ENCODE data around the gene HP1BP3. TPM values are rescaled to one million over a fixed set of nuclear protein-coding genes. Genes with fewer than 3 reads are reported as not detected.

HP1BP3 gene
- total RNA-seq, 6 experiments from 2014 or later: 171 to 207 (median 200) TPM

GRCh38 chr1:20726932-20727745 is 60.0 kb downstream of the HP1BP3 start:
- H3K27me3 Mint-ChIP-seq (ENCODE audit: insufficient read depth): peaks cover 5% of the 10 kb centered on the region

DNA sequence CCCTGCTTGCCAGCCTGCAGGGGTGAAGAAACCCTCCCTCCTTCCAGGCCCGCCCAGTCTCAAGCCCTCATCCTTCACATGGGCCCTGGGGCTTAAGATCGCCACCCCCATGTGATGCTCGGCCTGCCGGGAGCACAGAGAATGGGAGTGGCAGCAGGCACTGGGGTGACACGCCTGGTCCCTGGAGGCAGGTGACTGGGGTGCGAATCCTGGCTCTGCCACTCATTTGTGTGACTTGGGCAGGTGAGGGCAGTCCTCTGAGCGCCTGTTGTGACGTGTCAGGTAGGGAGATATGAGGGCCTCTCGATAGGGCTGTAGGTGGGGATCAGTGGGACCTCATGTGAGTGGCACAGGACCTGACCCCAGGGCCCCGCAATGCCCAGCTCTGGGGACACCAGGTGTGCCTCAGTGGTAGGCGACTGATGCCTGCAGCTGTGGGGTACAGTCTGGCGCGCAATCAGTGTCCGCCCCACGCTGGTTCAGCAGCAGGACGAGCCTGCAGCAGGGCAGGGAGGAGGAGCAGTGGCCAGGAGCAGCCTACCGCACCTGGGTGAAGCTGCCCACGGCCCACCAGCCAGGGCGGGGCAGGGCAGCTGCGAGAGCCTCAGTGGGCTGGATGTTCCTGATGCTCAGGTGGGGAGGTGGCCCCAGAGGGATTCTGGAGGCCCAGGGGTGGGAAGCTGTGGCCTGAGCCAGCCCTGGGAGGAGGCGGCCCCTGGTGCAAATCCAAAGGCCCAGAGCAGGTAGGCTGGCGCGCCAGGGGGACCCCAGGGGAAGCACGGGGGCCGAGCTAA is 60.8 kb downstream of the HP1BP3 start:
- no peak overlapping the region for H3K27ac Mint-ChIP-seq
- H3K4me1 Mint-ChIP-seq (ENCODE audit: low read depth): peaks cover 21% of the 10 kb centered on the region
- peaks cover 13% of the 10 kb centered on the region for H3K36me3 Mint-ChIP-seq (ENCODE audit: low read depth)
- H3K9me3 Mint-ChIP-seq: peaks cover 6% of the 10 kb centered on the region
- H3K27me3 Mint-ChIP-seq (ENCODE audit: insufficient read depth): peaks cover 3% of the 10 kb centered on the region
- H3K4me3 Mint-ChIP-seq: no peak overlapping the region
- no peak for DNase-seq
- TF ChIP-seq, protein P1, sequence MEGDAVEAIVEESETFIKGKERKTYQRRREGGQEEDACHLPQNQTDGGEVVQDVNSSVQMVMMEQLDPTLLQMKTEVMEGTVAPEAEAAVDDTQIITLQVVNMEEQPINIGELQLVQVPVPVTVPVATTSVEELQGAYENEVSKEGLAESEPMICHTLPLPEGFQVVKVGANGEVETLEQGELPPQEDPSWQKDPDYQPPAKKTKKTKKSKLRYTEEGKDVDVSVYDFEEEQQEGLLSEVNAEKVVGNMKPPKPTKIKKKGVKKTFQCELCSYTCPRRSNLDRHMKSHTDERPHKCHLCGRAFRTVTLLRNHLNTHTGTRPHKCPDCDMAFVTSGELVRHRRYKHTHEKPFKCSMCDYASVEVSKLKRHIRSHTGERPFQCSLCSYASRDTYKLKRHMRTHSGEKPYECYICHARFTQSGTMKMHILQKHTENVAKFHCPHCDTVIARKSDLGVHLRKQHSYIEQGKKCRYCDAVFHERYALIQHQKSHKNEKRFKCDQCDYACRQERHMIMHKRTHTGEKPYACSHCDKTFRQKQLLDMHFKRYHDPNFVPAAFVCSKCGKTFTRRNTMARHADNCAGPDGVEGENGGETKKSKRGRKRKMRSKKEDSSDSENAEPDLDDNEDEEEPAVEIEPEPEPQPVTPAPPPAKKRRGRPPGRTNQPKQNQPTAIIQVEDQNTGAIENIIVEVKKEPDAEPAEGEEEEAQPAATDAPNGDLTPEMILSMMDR (IDR thresholded peaks at IDR 0.05): no peak

More at GRCh38 chr1:20726932-20727745, 60.0 kb downstream of the HP1BP3 start:
- TF ChIP-seq, protein P1 (IDR thresholded peaks at IDR 0.05): no peak
- Mint-ChIP-seq H3K4me1 (ENCODE audit: low read depth) (peaks cover 21% of the 10 kb centered on the region), H3K9me3 (peaks cover 6% of the 10 kb centered on the region), H3K4me3 (no peak overlapping the region), H3K36me3 (ENCODE audit: low read depth) (peaks cover 12% of the 10 kb centered on the region), H3K27ac (no peak overlapping the region)
- DNase-seq: no peak

DNA sequence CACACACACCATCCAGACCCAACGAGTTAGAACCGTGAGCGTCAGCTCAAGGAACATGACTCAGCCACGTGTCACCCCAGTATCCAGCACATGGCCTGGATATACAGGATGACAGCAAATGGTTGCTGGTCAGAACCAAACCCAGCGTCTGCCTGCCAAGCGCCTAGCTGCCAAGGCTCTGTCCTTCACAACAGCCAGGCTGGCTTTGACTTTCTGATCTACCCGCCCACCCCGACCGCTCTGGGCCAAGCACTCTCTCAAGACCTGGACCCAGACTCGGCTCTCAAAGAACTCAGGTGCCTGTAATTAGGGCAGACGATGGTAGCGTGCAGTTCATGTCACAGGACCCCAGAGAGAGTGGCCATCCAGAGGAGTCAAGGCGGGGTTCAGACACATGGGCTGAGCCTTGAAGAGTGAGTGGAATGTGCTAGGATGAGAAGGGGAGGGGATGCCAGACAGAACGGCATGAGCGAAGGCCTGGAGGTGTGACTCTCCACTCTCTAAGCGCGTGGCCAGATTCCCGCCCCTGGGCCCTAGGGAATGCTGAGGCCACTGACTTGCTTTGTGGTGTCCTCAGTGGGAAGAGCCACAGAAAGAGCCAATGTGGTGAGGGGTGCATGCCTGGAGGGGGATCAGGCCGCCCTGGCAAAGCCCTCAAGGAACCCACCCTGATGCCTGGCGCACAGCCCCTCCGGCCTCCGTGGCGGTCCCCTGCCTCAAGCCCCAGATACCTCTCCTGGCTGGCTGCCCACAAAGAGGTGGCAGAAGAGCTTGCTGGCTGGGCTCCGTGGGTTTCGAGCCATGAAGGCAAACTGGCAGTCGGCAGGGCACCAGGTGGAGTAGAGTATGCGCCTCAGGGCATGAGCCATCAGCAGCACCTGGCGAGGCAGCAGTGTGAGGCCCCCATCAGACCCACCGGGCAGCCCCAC is 61.7 kb downstream of the HP1BP3 start:
- Mint-ChIP-seq H3K27ac (peak overlapping the region; percentile 82), H3K27me3 (ENCODE audit: insufficient read depth) (peaks cover 1% of the 10 kb centered on the region), H3K36me3 (ENCODE audit: low read depth) (peaks cover 13% of the 10 kb centered on the region), H3K9me3 (peaks cover 6% of the 10 kb centered on the region), H3K4me1 (ENCODE audit: low read depth) (peaks cover 17% of the 10 kb centered on the region), H3K4me3 (no peak overlapping the region)
- peak; percentile 66 for DNase-seq
- TF ChIP-seq, protein P1 (IDR thresholded peaks at IDR 0.05): no peak

- Mint-ChIP-seq H3K36me3 (ENCODE audit: low read depth) (peaks cover 13% of the 10 kb centered on the region), H3K9me3 (peaks cover 6% of the 10 kb centered on the region), H3K27me3 (ENCODE audit: insufficient read depth) (peaks cover 1% of the 10 kb centered on the region), H3K4me3 (no peak overlapping the region), H3K4me1 (ENCODE audit: low read depth) (peaks cover 9% of the 10 kb centered on the region), H3K27ac (peak overlapping the region; percentile 82)
- TF ChIP-seq, protein P1 (IDR thresholded peaks at IDR 0.05): no peak
- DNase-seq: no peak
Observed at GRCh38 chr1:20724364-20725188, 62.5 kb downstream of the HP1BP3 start.
